ENCODE data around the gene AEBP2.

DNA sequence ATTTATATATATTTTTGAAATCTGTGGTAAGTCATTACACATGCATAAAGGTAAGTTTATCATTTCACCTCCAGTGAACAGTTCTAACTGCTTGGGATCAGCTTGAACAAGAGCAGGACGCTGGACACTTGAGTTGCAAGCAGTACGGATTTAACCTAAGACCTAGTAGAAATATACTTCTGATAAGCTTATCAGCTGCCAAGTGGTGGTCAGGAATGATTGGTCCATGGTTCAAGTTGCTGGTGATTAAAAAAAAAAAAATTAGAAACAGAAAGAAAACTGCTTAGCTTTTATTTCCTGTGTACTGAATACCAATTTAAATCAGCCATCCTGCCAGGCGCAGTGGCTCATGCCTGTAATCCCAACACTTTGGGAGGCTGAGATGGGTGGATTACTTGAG, 88.6 kb downstream of the AEBP2 start:
- TF ChIP-seq CTCF (IDR thresholded peaks at IDR 0.05): no peak
- no peak for TF ChIP-seq POLR2A (IDR thresholded peaks at IDR 0.05)

Measured in body of pancreas (tissue), 4 donors.